Superior temporal gyrus (tissue), 1 donor: ENCODE data around the gene TRUB1.
A peak's percentile ranks its signal among the peaks of the same experiment; 100 is the strongest.

Experiments
- DNase-seq: peaks from one replicate; pipeline ENCODE4 v3.0.0-alpha.2; 2016; ENCODE audit errors: extremely low spot score

TRUB1 gene

DNA sequence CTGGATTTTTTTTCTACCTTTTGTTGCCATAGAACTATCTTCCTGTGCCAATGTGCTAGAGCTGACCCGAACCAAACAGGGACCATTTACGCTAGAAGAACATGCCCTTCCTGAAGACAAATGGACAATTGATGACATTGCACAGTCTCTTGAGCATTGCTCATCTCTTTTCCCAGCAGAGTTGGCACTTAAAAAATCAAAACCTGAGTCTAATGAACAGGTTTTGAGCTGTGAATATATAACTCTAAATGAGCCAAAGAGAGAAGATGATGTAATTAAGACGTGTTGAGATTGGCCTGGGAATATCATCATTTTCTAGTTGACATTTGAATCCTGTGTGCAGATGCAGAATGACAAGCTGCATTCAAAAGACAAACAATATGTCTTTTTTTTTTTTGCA, 37.1 kb downstream of the TRUB1 start:
- no peak for DNase-seq

DNA sequence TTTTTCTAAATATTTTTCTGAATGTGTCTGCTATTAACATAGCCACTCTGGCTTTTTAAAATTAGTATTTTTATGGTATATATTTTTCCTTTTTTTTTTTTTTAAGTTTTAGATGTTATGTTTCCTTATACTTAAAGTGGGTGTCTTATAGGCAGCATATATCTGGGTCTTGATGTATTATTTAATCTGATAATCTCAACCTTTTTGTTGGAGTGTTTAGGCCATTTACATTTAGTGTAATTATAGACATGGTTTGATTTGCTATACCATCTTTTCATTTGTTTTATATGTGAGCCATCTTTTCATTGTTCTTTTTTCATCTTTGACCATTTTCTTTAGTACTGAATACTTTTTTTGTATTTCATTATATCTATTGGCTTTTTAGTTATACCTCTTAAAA, 45.0 kb downstream of the TRUB1 start:
- no peak for DNase-seq

DNA sequence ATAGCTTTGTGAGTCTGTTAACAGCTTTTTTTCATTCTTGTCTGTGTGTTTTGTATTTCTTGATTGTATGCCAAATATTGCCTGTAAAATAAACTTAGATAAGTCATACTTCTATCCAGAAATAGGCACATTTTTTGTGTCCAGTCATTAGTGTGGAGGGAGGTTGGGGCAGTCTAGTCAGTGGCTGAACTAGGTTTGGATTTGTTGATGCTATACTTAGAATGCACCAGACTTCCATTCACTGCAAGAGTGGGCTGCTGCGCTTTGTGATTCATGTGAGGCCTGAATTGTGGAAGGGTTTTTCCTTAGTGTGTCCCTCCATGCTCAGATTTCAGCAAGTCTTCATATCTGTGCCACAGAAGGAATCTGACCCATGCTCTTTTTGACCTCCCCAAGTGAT, 50.0 kb downstream of the TRUB1 start:
- no peak for DNase-seq

DNA sequence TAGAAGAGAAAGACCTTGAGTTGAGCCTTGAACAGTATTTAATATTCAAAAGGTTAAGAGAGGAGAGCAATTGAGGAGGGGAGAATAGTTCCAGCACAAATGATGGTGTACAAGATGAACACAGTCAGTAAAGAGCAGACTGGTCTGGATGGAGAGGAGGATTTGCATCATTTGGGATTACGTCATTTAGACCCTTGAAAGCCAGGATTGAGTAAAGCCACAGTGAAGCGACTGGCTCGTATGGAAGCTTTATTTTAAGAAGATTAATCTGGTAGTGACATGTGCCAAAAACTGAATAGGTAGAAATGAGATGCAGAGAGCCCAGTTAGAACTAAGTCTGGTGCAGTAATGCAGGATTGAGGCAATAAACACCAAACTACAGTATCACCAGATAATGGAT, 52.6 kb downstream of the TRUB1 start:
- DNase-seq = no peak

DNA sequence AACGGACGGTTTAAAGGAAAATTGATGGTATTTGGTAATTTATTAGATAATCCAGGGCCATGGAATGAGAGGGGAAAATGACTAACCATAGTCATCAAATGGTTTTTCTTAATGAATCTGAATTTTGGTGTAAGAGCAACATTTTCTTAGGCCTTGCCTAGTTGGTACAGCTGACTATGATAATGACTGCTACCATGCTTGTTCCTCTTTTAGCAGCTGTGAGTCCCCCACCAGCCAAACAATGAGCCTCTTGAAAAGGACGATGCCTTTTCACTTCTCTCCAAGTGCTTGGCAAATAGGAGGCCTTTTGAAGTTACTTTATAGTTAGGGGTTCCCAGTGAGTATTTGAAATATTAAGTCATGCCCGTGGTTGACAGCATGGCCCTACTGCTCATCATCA, 53.0 kb downstream of the TRUB1 start:
- DNase-seq = no peak

DNA sequence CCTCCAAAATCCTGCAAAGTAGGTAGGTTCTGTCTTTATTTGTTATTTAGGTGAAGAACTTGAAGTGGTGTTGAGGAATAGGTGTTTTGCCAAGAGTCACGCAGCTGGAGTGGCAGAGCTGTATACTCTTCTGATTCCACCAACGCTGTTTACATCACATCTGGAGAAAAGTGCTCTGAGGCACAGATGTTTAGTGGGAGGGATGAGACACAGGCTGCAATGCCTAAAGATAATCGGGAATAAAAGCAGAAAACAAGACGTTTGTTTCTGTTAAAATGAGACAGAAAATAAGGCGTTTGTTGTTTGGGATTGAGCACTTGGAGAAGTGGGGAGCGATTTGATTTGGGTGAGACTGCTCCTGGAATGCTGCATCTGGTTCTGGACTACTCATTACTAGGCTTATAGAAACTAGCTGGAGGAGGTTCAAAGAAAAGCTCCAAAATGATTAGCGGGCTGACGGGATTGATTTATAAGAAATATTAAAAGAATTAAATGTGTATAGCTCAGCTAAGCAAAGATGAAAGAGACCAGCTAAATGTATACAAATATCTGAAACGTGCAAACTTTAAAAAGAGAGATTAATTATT, 54.3 kb downstream of the TRUB1 start:
- no peak for DNase-seq

DNA sequence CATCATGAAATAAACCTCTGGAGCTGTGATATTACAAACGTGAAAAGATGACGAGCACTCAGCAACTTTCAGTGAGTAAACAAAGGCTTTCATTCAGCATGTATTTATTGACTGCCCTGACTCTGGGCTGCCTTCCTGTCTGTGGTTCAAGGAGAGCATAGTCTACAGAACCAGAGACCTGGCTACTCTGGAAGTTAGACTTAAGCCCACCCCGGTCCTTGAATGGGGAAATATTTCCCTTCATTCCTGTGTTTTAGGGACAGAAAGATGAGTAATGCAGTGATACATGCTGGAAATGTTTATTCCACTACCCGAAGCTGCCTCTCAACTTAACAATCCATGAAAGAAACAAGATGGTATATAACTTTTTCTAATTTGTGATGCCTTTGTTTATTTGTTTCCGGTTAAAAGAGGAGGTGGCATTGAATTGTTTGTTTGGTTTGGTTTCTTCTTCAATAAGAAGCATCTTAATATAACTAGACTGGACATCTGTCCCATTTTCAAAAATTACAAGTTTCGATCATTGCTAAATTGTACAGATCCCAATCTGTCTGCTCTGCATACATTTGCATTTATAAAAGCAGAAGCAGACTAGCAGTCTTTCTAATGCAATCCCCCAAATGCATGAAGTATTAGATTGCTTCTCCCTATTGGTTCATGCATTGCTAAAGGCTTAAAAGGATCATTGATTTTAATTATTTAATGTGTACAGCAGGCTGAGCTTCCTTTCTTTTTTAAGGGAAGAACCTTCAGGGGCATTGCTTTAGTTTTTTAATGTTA, 57.7 kb downstream of the TRUB1 start:
- DNase-seq = peak; percentile 23

DNA sequence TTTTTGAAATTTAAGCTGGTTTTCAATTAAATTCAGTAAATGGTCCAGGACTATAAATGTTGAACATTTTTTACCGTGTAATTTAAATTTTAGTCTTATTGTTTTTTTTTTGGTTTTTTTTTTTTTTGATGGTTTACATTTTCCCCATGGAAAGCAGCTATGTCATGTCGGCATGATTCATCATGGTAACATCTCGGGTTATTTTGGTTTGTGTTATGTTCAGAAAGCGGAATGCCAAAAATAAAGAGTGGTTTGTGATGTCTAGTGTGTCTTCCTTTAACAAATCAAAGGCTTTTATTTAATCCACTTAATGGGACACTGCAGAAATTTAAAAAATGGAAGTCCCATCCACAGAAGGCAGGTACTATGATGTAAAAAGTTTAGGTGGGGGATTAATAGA, 58.5 kb downstream of the TRUB1 start:
- DNase-seq = peak; percentile 64

DNA sequence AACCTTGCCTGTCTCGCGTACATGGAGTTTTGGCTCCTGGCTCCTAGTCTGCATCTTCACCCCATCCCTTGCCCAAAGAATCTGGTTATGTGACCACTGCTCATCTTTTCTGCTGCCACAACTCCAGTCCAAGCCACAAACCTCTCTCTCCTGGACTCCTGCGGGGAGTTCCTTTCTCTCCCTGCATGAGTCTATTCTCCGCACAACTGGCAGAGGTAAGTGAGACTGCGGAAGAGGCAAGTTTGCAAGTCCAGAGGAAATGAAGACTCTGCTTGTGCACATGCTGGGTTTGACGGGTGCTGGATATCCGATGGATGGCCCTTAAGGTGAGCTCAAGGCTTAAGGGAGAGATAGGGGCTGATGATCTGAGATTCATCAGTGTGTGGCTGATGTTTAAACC, 61.0 kb downstream of the TRUB1 start:
- DNase-seq = no peak

DNA sequence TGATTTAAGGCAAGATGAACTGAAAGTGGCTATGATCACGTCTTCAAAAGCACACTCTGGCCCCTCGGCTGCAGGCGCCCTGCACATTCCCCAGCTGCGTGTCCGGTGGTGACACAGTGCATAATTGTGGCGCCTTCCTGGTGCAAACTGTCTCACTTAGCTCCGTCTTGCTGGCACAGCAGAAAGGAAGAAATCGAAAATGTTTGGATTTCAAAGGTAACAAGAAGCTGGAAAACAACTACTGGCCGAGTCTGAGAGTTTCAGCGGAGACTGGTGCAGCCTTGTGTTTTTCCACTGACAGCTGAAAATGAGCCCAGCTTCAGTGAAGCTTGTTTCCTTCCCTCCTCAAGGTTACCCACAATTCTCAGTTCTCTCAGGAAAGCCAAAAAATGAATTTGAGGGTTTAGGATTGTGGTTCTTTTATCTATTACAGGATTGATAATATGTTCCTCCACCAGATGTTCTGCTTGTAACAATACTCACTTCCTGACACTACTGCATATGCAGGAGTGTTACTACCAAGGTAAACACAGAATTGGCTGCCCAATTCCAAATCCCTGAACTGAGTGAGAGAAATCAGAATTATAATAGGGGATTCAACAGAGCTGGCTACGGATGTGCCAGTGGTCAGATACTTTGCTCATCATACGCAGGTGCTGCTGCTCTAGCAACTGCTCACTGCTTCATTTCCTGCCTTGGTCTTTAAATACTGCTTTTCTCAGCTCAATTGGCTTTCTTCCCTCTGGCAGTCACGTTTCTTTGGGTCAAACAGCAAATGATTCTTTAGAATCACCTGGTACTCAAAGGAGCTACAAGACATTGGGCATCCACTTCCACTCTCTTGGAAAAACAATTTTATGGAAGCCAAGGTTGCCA, 63.7 kb downstream of the TRUB1 start:
- DNase-seq = peak; percentile 65

DNA sequence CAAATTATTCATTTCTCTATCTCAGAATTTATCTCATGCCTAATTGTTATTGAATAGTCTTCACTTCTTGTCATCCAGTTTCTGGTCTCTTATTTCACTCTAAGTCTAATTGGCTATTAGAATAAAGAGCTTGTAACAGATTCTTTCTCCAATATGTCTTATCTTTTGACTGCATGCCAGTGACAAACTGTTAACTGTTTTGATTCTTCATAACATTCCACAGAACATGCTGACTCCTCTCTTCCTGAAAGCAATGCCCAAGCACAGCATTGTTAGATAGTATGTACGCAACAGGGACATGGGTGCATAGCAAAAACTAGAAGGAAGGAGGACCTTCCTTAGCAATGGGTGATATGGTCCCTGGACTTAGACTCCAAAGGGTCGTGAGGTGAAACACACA, 65.4 kb downstream of the TRUB1 start:
- DNase-seq = peak; percentile 7

DNA sequence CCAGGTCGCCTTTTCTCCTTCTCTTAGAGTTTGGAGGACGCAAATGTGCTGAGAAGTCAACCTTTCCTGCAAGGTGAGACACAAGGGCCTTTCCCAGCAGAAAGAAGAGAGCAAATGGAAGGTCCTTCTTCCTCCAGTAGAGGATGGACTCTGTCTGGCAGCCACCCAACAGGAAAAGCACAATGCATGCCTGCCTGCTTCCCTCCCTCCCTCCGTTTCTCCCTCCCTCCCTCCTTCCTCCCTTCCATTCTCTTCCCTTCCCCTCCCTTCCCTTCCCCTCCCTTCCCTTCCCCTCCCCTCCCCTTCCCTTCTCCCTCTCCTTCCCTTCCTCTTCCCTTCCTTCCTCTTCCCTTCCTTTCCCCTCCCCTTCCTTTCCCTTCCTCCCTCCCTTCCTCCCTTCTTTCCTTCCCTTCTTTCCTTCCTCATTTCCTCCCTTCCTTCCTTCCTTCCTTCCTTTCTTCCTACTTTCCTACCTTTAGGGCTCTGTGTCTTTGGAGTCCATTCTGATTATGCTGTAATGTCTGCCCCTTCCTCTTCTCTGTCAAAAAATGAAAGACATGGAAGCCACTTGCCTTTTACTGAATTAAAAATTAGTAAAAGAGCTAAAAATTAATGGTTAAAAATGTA, 66.4 kb downstream of the TRUB1 start:
- DNase-seq = no peak

DNA sequence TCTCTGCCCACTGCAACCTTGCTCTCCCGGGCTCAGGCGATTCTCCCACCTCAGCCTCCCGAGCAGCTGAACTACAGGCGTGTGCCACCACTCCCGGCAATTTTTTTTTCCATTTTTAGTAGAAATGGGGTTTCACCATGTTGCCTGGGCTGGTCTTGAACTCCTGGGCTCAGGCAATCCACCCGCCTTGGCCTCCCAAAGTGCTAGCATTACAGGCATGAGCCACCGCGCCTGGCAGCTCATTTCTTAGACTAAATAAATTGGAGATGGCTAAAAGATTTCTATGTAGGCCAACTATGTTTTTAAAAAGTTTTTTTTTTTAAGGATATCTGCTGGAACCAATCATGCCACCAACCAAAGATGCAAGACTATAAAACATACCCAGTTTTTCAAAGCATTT, 67.8 kb downstream of the TRUB1 start:
- DNase-seq = no peak

DNA sequence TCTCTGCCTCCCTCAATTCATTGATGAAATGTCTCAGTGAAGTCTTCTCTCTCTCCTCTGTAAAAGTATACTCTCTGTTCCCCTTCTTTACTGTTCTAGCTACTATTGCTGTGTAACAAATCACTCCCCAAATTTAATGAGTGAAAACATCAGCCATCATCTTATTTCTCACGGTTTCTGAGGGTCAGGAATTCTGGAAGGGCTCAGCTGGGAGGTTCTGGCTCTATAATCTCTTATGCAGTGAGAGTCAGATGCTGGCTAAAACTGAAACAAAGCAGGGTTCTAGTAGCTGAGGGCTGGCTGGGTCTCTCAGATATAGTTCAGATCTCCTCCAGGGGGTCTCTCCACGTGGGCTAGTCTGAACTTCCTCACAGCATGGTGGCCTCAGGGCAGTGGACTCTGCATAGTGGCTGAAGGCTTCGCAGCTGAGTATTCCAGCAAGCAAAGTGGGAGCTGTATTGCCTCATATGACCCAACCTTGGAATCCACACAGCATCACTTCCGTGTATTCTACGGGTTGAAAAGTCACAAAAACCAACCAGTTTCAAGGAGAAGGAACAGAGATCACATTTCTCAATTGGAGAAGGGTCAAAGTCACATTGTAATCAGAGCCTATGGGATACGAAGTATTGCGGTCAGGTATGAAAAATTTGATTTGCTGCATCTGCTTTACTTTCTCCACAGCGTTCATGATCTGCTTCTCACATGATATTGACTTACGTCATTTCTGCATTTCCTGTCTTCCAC, 80.4 kb downstream of the TRUB1 start:
- no peak for DNase-seq

DNA sequence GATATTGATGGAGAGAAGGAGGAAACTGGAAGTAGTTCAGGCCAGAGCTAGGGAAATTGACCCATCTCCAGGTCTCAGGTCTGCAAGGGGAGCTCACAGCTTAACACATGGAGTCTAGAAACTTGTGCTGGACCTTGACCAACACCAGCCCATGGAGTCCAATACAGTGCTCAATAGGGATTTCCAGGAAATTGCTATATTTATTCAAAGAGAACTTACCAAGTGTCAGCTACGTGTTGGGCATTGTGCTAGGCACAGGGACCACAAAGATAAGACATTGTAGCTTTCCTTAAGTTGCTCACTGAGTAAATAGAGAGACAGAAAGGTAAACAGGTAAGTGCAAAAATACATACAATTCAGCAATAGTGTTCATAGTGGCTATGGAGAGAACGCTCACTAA, 82.5 kb downstream of the TRUB1 start:
- DNase-seq = no peak

DNA sequence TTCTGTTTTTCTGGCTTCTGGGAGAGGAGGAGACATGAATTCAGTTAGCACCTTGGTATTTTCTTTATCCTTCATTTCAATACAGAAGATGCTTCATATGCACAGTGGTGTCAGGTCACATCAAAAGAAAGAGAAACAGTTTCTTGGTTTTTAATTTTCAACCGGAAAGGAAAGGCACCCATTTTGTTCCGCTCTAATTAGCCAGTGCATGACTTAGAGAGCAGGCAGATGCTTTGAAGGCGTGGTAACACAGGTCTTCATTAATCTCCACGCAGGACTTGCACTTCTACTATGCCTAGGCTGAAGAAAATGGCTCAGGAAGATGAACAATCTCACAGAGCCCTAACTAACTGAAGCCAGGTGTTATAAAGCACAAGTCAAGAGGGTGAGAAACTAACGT, 84.7 kb downstream of the TRUB1 start:
- DNase-seq = no peak

DNA sequence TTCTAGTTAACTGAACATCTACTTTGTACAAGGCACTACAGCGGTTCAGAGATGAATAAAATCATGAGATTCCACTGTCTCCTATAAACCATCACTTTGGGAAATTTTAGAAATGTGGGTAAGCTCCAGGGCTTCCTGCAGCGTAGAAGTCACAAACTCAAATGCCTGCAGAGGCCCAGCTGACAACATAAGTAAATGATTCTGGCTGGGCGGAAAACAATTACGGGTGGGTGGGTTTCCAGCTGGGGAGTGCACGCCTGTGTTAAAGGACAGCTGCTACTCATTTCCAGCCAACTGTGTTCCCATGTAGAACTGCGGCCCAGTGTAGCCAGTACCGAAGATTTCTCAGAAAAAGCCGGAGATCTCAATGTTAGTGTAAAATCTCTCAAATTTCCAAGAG, 85.7 kb downstream of the TRUB1 start:
- no peak for DNase-seq

DNA sequence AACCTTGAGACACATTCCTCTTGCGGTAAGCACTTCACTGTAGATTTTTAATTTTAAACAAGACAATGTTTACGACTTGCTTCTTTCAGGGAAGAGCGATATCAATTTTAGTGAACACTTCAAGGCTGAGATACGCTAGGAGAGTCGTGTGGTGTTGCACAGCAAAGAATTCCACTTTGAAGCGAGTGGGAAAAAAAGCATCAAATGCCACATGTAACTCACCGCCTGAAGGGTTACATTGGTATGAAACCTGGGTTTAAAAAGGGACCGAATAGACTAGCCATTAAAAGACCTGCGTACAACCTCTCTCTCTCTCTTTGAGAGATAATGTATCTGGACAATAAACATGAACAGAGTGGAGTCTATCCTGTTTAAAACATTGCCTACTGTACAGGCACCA, 86.4 kb downstream of the TRUB1 start:
- no peak for DNase-seq

DNA sequence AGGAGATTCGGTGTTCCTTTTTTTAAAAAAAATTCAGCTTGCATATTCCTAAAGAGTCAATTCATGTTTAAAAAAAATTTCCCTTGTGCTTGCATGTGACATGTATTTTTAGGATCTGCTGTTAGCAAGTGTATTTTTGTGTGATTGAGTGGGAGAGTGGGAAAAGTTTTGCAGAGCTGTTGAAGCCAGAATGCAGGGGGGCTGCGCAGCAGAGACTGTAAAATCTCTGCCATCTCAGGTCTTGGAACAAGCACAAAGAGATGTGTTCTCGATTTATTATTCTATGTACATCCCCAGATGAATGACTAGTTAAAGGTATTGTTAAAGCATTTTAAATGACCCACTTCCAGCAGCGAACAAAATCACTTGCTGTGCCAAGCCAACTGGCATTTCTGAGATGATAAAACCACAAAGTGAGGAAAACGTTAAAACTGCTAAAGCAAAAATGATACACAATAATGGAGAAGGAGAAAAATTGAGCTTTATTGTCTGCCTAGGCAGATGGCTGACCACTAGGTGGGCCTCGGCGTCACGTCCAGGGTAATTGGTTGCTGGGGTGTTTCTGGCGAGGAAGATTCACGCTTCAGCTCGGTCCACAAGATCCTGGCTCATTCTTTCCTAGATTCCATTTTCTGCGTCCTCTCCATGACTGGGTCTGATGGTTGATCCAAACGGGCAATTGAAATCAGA, 88.2 kb downstream of the TRUB1 start:
- DNase-seq = peak; percentile 79

DNA sequence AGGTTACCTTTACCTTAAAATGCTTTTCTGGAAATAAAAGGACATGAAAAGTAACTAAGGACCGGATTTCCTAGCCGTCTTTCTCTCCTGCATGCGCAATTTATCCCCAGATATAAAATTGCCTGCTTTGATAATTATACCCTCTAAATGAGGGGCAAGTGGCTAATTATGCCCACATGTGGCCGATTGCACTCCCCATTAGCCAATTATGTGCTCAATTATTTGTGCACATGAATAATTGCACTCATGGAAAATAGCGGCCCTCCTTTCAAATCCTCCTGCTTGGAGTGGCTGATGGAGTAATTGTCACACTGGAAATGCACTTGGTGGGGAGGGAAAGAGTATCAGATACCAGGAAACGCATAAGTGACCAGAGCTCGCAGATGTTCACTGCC, 88.7 kb downstream of the TRUB1 start:
- no peak for DNase-seq
